Measurements from ENCODE around the gene TNIP2.
A peak's percentile ranks its signal among the peaks of the same experiment; 100 is the strongest.

GRCh38 chr4:2761035-2761923 lies 5.1 kb upstream of the TNIP2 start:
- TF ChIP-seq POLR2A (IDR thresholded peaks at IDR 0.05; ENCODE audit: borderline replicate concordance, extremely low read depth, insufficient read depth, insufficient read length): no peak
- peak in 2 of 3 experiments; percentile 26 to 29; a peak in 1 of 6 replicates for TF ChIP-seq CTCF (IDR thresholded peaks at IDR 0.05 in 2 of 3, conservative IDR thresholded peaks at IDR 0.05 in 1 of 3; ENCODE audit: borderline replicate concordance in 1 of 3, insufficient read depth in 1 of 3, low read depth in 2 of 3, low read length in 2 of 3)
- TF ChIP-seq ZBTB33 (IDR thresholded peaks at IDR 0.05; ENCODE audit: extremely low read depth, insufficient replicate concordance, low read length): no peak
- no peak for TF ChIP-seq ELF1 (IDR thresholded peaks at IDR 0.05; ENCODE audit: borderline replicate concordance, low read depth)
- TF ChIP-seq YY1 (IDR thresholded peaks at IDR 0.05; ENCODE audit: extremely low read depth, insufficient replicate concordance, low read depth, low read length): no peak
- TF ChIP-seq ATF3 (IDR thresholded peaks at IDR 0.05): no peak
- TF ChIP-seq POLR2AphosphoS5 (IDR thresholded peaks at IDR 0.05; ENCODE audit: low read depth, low read length): no peak
- no peak for TF ChIP-seq RAD21 (IDR thresholded peaks at IDR 0.05; ENCODE audit: low read depth)
- no peak for TF ChIP-seq SRF (IDR thresholded peaks at IDR 0.05; ENCODE audit: low read depth)
- TF ChIP-seq EGR1 (IDR thresholded peaks at IDR 0.05; ENCODE audit: low read depth): no peak
- no peak for TF ChIP-seq CEBPB (IDR thresholded peaks at IDR 0.05; ENCODE audit: low read depth)

Data from HCT116 (cell line).